GM18520 (cell line): ENCODE data around the gene LIN7B.

Experiments
- ATAC-seq: cut with Tn5 transposase; IDR thresholded peaks from one replicate; pipeline ENCODE4 v1.9.1; 2021; ENCODE audit not compliant: unreplicated experiment

LIN7B gene

GRCh38 chr19:49160450-49161189, 46.5 kb downstream of the LIN7B start:
- ATAC-seq: no peak

GRCh38 chr19:49161987-49162386, 47.8 kb downstream of the LIN7B start:
- ATAC-seq: no peak

- no peak for ATAC-seq
Measured at GRCh38 chr19:49165111-49165750, 51.1 kb downstream of the LIN7B start.

- no peak for ATAC-seq
Measured at GRCh38 chr19:49165865-49166301, 51.7 kb downstream of the LIN7B start.

- no peak for ATAC-seq
Measured at GRCh38 chr19:49167857-49168409, 53.8 kb downstream of the LIN7B start.
